HEK293 (cell line): ENCODE measurements around the gene BCL2A1.
A peak's percentile ranks its signal among the peaks of the same experiment; 100 is the strongest.

Source experiments
- CTCF ChIA-PET: fragments of 350-600 bp; formaldehyde crosslinking; extraction: SDS; loops from one replicate; lab custom pipeline; 2021; ENCODE audit warnings: antibody characterized with exemption; lab: Yijun Ruan, JAX
- POLR2A ChIA-PET: fragments of 300-600 bp; formaldehyde crosslinking; extraction: SDS; loops from one replicate; lab custom pipeline; 2020; ENCODE audit warnings: antibody characterized with exemption, inconsistent platforms; lab: Yijun Ruan, JAX
- H3K27ac ChIP-seq: fragments of 200-500 bp; sonication (Bioruptor generic); 2 replicates; pipeline ENCODE4 v1.5.1; 2014; ENCODE audit warnings: low read depth, low read length, control low read depth, inconsistent platforms; ENCODE audit errors: extremely low read depth
- H3K36me3 ChIP-seq, 2 experiments: fragments of 200-500 bp in 1 of 2; sonication (Bioruptor generic) in 1 of 2; 1 replicate in 1 of 2; 2 replicates in 1 of 2; pipeline ENCODE4 v1.5.1; 2014 to 2017; ENCODE audit warnings: inconsistent platforms in 2 of 2, low read length in 2 of 2; ENCODE audit not compliant: control insufficient read depth in 2 of 2, insufficient read depth in 1 of 2
- H3K4me1 ChIP-seq: fragments of 200-500 bp; sonication (Bioruptor generic); 2 replicates; pipeline ENCODE4 v1.5.1; 2014; ENCODE audit warnings: mild to moderate bottlenecking, low read length, inconsistent platforms; ENCODE audit not compliant: control insufficient read depth, insufficient read depth
- H3K4me3 ChIP-seq: 2 replicates; pipeline ENCODE4 v1.5.1; 2011; ENCODE audit warnings: low read depth, mild to moderate bottlenecking, control low read depth, low read length, moderate library complexity
- H3K9me3 ChIP-seq: fragments of 200-500 bp; sonication (Bioruptor generic); 2 replicates; pipeline ENCODE4 v1.5.1; 2014; ENCODE audit warnings: low read depth, low read length, inconsistent platforms; ENCODE audit not compliant: control insufficient read depth, insufficient read depth
- BCL11A ChIP-seq: fragments of 450-650 bp; formaldehyde crosslinking; IDR thresholded peaks from 2 replicates; pipeline ENCODE4 v1.5.1; 2016; ENCODE audit warnings: low read depth, missing biosample characterization, missing genetic modification characterization
- BCL11B ChIP-seq: fragments of 450-650 bp; formaldehyde crosslinking; IDR thresholded peaks from 2 replicates; pipeline ENCODE4 v1.5.1; 2016; ENCODE audit warnings: low read depth, missing biosample characterization, missing genetic modification characterization
- EGR2 ChIP-seq: fragments of 450-650 bp; formaldehyde crosslinking; IDR thresholded peaks from 2 replicates; pipeline ENCODE4 v1.5.1; 2016; ENCODE audit warnings: low read depth, missing biosample characterization, missing genetic modification characterization
- GFI1B ChIP-seq: fragments of 450-650 bp; formaldehyde crosslinking; IDR thresholded peaks from 2 replicates; pipeline ENCODE4 v1.5.1; 2016; ENCODE audit warnings: missing biosample characterization, missing genetic modification characterization
- KLF1 ChIP-seq: fragments of 450-650 bp; formaldehyde crosslinking; IDR thresholded peaks from 2 replicates; pipeline ENCODE4 v1.5.1; 2016; ENCODE audit warnings: missing biosample characterization, missing genetic modification characterization
- KLF16 ChIP-seq: fragments of 450-650 bp; formaldehyde crosslinking; IDR thresholded peaks from 2 replicates; pipeline ENCODE4 v1.5.1; 2017; ENCODE audit warnings: missing biosample characterization, missing genetic modification characterization
- KLF9 ChIP-seq: fragments of 450-650 bp; formaldehyde crosslinking; IDR thresholded peaks from 2 replicates; pipeline ENCODE4 v1.5.1; 2016; ENCODE audit warnings: missing biosample characterization, missing genetic modification characterization, low read depth
- OSR2 ChIP-seq: fragments of 450-650 bp; formaldehyde crosslinking; IDR thresholded peaks from 2 replicates; pipeline ENCODE4 v1.5.1; 2016; ENCODE audit warnings: missing biosample characterization, missing genetic modification characterization
- PBX3 ChIP-seq: sonication (generic); formaldehyde crosslinking; IDR thresholded peaks from 2 replicates; pipeline ENCODE4 v1.8.1; 2022; ENCODE audit warnings: mild to moderate bottlenecking, moderate library complexity, missing genetic modification reagents
- RBAK ChIP-seq: fragments of 450-650 bp; formaldehyde crosslinking; IDR thresholded peaks from 2 replicates; pipeline ENCODE4 v1.5.1; 2016; ENCODE audit warnings: missing biosample characterization, missing genetic modification characterization
- SP3 ChIP-seq: fragments of 450-650 bp; formaldehyde crosslinking; IDR thresholded peaks from 2 replicates; pipeline ENCODE4 v1.5.1; 2016; ENCODE audit warnings: missing biosample characterization, missing genetic modification characterization
- TRIM28 ChIP-seq: IDR thresholded peaks from 2 replicates; pipeline ENCODE4 v1.6.1; 2011; ENCODE audit warnings: low read length, control low read depth, borderline replicate concordance
- ZBTB21 ChIP-seq: fragments of 450-650 bp; formaldehyde crosslinking; IDR thresholded peaks from 2 replicates; pipeline ENCODE4 v1.5.1; 2017; ENCODE audit warnings: missing biosample characterization, missing genetic modification characterization
- ZBTB7A ChIP-seq: fragments of 450-650 bp; formaldehyde crosslinking; IDR thresholded peaks from 2 replicates; pipeline ENCODE4 v1.5.1; 2016; ENCODE audit warnings: low read depth, missing biosample characterization, missing genetic modification characterization
- ZBTB8A ChIP-seq: fragments of 450-650 bp; formaldehyde crosslinking; IDR thresholded peaks from 2 replicates; pipeline ENCODE4 v1.5.1; 2016; ENCODE audit warnings: missing biosample characterization, missing genetic modification characterization
- ZEB2 ChIP-seq: fragments of 450-650 bp; formaldehyde crosslinking; IDR thresholded peaks from 2 replicates; pipeline ENCODE4 v1.5.1; 2016; ENCODE audit warnings: missing biosample characterization, missing genetic modification characterization
- ZFP3 ChIP-seq: fragments of 450-650 bp; formaldehyde crosslinking; IDR thresholded peaks from 2 replicates; pipeline ENCODE4 v1.5.1; 2016; ENCODE audit warnings: low read depth, missing biosample characterization, missing genetic modification characterization
- ZNF132 ChIP-seq: fragments of 450-650 bp; formaldehyde crosslinking; IDR thresholded peaks from 2 replicates; pipeline ENCODE4 v1.5.1; 2017; ENCODE audit warnings: missing biosample characterization, missing genetic modification characterization, borderline replicate concordance
- ZNF133 ChIP-seq: fragments of 450-650 bp; formaldehyde crosslinking; IDR thresholded peaks from 2 replicates; pipeline ENCODE4 v1.5.1; 2016; ENCODE audit warnings: missing biosample characterization, missing genetic modification characterization
- ZNF146 ChIP-seq: fragments of 450-650 bp; formaldehyde crosslinking; IDR thresholded peaks from 2 replicates; pipeline ENCODE4 v1.5.1; 2016; ENCODE audit warnings: missing biosample characterization, missing genetic modification characterization
- ZNF148 ChIP-seq: fragments of 450-650 bp; formaldehyde crosslinking; IDR thresholded peaks from 2 replicates; pipeline ENCODE4 v1.5.0; 2017; ENCODE audit warnings: missing biosample characterization, missing genetic modification characterization, borderline replicate concordance
- ZNF2 ChIP-seq: fragments of 450-650 bp; formaldehyde crosslinking; IDR thresholded peaks from 2 replicates; pipeline ENCODE4 v1.5.1; 2016; ENCODE audit warnings: missing biosample characterization, missing genetic modification characterization
- ZNF214 ChIP-seq: fragments of 450-650 bp; formaldehyde crosslinking; IDR thresholded peaks from 2 replicates; pipeline ENCODE4 v1.5.1; 2017; ENCODE audit warnings: missing biosample characterization, mild to moderate bottlenecking, missing genetic modification characterization, borderline replicate concordance
- ZNF24 ChIP-seq: fragments of 450-650 bp; formaldehyde crosslinking; IDR thresholded peaks from 2 replicates; pipeline ENCODE4 v1.5.1; 2016; ENCODE audit warnings: missing biosample characterization, missing genetic modification characterization
- ZNF266 ChIP-seq: fragments of 450-650 bp; formaldehyde crosslinking; IDR thresholded peaks from 2 replicates; pipeline ENCODE4 v1.5.1; 2016; ENCODE audit warnings: missing biosample characterization, missing genetic modification characterization, low read depth
- ZNF292 ChIP-seq: fragments of 450-650 bp; formaldehyde crosslinking; IDR thresholded peaks from 2 replicates; pipeline ENCODE4 v1.5.1; 2016; ENCODE audit warnings: low read depth, missing biosample characterization, missing genetic modification characterization, borderline replicate concordance
- ZNF302 ChIP-seq: fragments of 450-650 bp; formaldehyde crosslinking; IDR thresholded peaks from 2 replicates; pipeline ENCODE4 v1.5.1; 2016; ENCODE audit warnings: missing biosample characterization, missing genetic modification characterization, low read depth
- ZNF335 ChIP-seq: fragments of 450-650 bp; formaldehyde crosslinking; conservative IDR thresholded peaks from 2 replicates; pipeline ENCODE4 v1.5.1; 2016; ENCODE audit warnings: missing biosample characterization, missing genetic modification characterization
- ZNF341 ChIP-seq: fragments of 450-650 bp; formaldehyde crosslinking; IDR thresholded peaks from 2 replicates; pipeline ENCODE4; 2016; ENCODE audit warnings: low read depth, missing biosample characterization, missing genetic modification characterization
- ZNF366 ChIP-seq: fragments of 450-650 bp; formaldehyde crosslinking; conservative IDR thresholded peaks from 2 replicates; pipeline ENCODE4 v1.5.1; 2016; ENCODE audit warnings: missing biosample characterization, missing genetic modification characterization
- ZNF501 ChIP-seq: fragments of 450-650 bp; formaldehyde crosslinking; IDR thresholded peaks from 2 replicates; pipeline ENCODE4 v1.5.1; 2016; ENCODE audit warnings: missing biosample characterization, missing genetic modification characterization
- ZNF510 ChIP-seq: fragments of 450-650 bp; formaldehyde crosslinking; IDR thresholded peaks from 2 replicates; pipeline ENCODE4 v1.5.1; 2018; ENCODE audit warnings: mild to moderate bottlenecking, missing genetic modification characterization, missing biosample characterization; ENCODE audit not compliant: insufficient replicate concordance
- ZNF561 ChIP-seq: fragments of 450-650 bp; IDR thresholded peaks from 2 replicates; pipeline ENCODE4 v1.5.1; 2018; ENCODE audit warnings: missing biosample characterization, missing genetic modification characterization, borderline replicate concordance
- ZNF571 ChIP-seq: fragments of 450-650 bp; formaldehyde crosslinking; IDR thresholded peaks from 2 replicates; pipeline ENCODE4 v1.5.0; 2017; ENCODE audit warnings: missing biosample characterization, missing genetic modification characterization
- ZNF785 ChIP-seq: fragments of 450-650 bp; formaldehyde crosslinking; IDR thresholded peaks from 2 replicates; pipeline ENCODE4 v1.5.1; 2016; ENCODE audit warnings: missing biosample characterization, missing genetic modification characterization
- ZNF843 ChIP-seq: fragments of 450-650 bp; formaldehyde crosslinking; IDR thresholded peaks from 2 replicates; pipeline ENCODE4 v1.5.1; 2016; ENCODE audit warnings: missing biosample characterization, missing genetic modification characterization

BCL2A1 gene

GRCh38 chr15:79923515-79924169 is 47.4 kb downstream of the BCL2A1 start (continued):
- TF ChIP-seq ZBTB7A (tag by site-specific recombination) (peak; percentile 42; the same call in 1 of the 2 replicates), ZFP3 (tag by site-specific recombination) (no peak), ZNF341 (tag by site-specific recombination) (peak; percentile 74), KLF1 (tag by site-specific recombination) (peak; percentile 87), OSR2 (tag by site-specific recombination) (peak; percentile 57; the same call in 1 of the 2 replicates), PBX3 (CRISPR knock-in tag) (peak; percentile 76; the same call in 1 of the 2 replicates), ZNF2 (0 out of 2 replicates have a peak, but pooled peaks have one; percentile 17), SP3 (tag by site-specific recombination) (peak; percentile 96), KLF9 (tag by site-specific recombination) (peak; percentile 95), EGR2 (tag by site-specific recombination) (0 out of 2 replicates have a peak, but pooled peaks have one; percentile 48), ZNF24 (tag by site-specific recombination) (no peak), ZBTB8A (peak; percentile 77)
- TF ChIP-seq, all 188 proteins: peak for 42

- Histone ChIP-seq H3K4me1 (no peaks in the 10 kb centered on the region), H3K9me3 (peaks cover 3% of the 10 kb centered on the region; the same call in 1 of the 2 replicates), H3K36me3 (peaks cover 12 to 18% of the 10 kb centered on the region in 2 experiments; a peak in 2 of 3 replicates), H3K27ac (peak overlapping the region; percentile 97), H3K4me3 (peak overlapping the region; percentile 99)
- ChIA-PET POLR2A (interaction anchor here (0.6 to 2.2 kb wide), 31 partner anchors 10 to 542 kb away, joined by 3 to 51 read pairs (median 4); partner anchors contain the start of genes MTHFS and ZFAND6), CTCF (interaction anchor here (0.5 to 0.7 kb wide), 3 partner anchors 41 to 70 kb away, joined by 3 read pairs; no protein-coding TSS in a partner anchor)
- TF ChIP-seq BCL11B (no peak), KLF16 (tag by site-specific recombination) (no peak), ZNF214 (tag by site-specific recombination) (no peak), ZNF843 (tag by site-specific recombination) (0 out of 2 replicates have a peak, but pooled peaks have one; percentile 20), TRIM28 (no peak), ZNF266 (tag by site-specific recombination) (no peak), ZNF302 (no peak), GFI1B (tag by site-specific recombination) (no peak), ZNF292 (tag by site-specific recombination) (no peak), ZNF133 (tag by site-specific recombination) (no peak), BCL11A (no peak), ZNF501 (tag by site-specific recombination) (no peak; the same call in 1 of the 2 replicates), ZNF148 (tag by site-specific recombination) (no peak), ZNF510 (tag by site-specific recombination) (no peak), ZEB2 (tag by site-specific recombination) (no peak), OSR2 (tag by site-specific recombination) (no peak), SP3 (tag by site-specific recombination) (no peak), ZNF146 (tag by site-specific recombination) (no peak), KLF9 (tag by site-specific recombination) (no peak), ZBTB21 (tag by site-specific recombination) (no peak), ZNF561 (tag by site-specific recombination) (no peak), ZNF335 (tag by site-specific recombination) (peak; percentile 93), ZNF366 (tag by site-specific recombination) (no peak), ZNF132 (tag by site-specific recombination) (no peak), RBAK (no peak), ZNF571 (tag by site-specific recombination) (no peak), ZNF785 (no peak)
Observed at GRCh38 chr15:79923079-79923514, 47.9 kb downstream of the BCL2A1 start.
